DOHH2 (cell line): ENCODE data around the gene ABTB1.

Experiments
- H3F3A ChIP-seq: fragments of 200-600 bp; sonication (generic), shearing (Covaris generic); 2 replicates; pipeline ENCODE4 v1.6.0; 2016; ENCODE audit warnings: antibody characterized with exemption, mild to moderate bottlenecking; ENCODE audit not compliant: control insufficient read depth, insufficient read depth
- H3K27ac ChIP-seq: fragments of 200-600 bp; sonication (generic); 2 replicates; pipeline ENCODE4 v1.5.1; 2014; ENCODE audit warnings: low read depth, mild to moderate bottlenecking, low read length, moderate library complexity
- H3K27me3 ChIP-seq: fragments of 200-600 bp; sonication (generic); 2 replicates; pipeline ENCODE4 v1.6.1; 2014; ENCODE audit warnings: mild to moderate bottlenecking, low read length, mixed read lengths; ENCODE audit not compliant: control insufficient read depth
- H3K36me3 ChIP-seq: fragments of 200-600 bp; sonication (generic); 2 replicates; pipeline ENCODE4 v1.6.1; 2014; ENCODE audit warnings: mild to moderate bottlenecking, low read length, moderate library complexity, mixed read lengths; ENCODE audit not compliant: control insufficient read depth
- H3K4me1 ChIP-seq: fragments of 200-600 bp; sonication (generic); 2 replicates; pipeline ENCODE4 v1.6.1; 2014; ENCODE audit warnings: mild to moderate bottlenecking, low read length, mixed read lengths; ENCODE audit not compliant: control insufficient read depth
- H3K4me2 ChIP-seq: fragments of 200-600 bp; sonication (generic); 2 replicates; pipeline ENCODE4 v1.6.0; 2014; ENCODE audit warnings: mild to moderate bottlenecking, low read length, moderate library complexity
- H3K4me3 ChIP-seq: fragments of 200-600 bp; sonication (generic); 2 replicates; pipeline ENCODE4 v1.5.1; 2014; ENCODE audit warnings: mild to moderate bottlenecking, low read length, mixed read lengths
- H3K79me2 ChIP-seq: fragments of 200-600 bp; sonication (generic); 2 replicates; pipeline ENCODE4 v1.6.1; 2014; ENCODE audit warnings: mild to moderate bottlenecking, low read length, mixed read lengths; ENCODE audit not compliant: control insufficient read depth
- H3K9me2 ChIP-seq: fragments of 200-600 bp; sonication (generic); replicated peaks from 2 replicates; pipeline ENCODE4 v1.6.1; 2014; ENCODE audit warnings: mild to moderate bottlenecking, low read length, mixed read lengths; ENCODE audit not compliant: control insufficient read depth
- H3K9me3 ChIP-seq: fragments of 200-600 bp; sonication (generic); 2 replicates; pipeline ENCODE4 v1.6.1; 2014; ENCODE audit warnings: antibody characterized with exemption, low read length, mixed read lengths; ENCODE audit not compliant: control insufficient read depth, insufficient read depth
- H4K20me1 ChIP-seq: fragments of 200-600 bp; sonication (generic); 2 replicates; pipeline ENCODE4 v1.6.0; 2014; ENCODE audit warnings: low read depth, mild to moderate bottlenecking, antibody characterized with exemption, low read length, moderate library complexity; ENCODE audit not compliant: control insufficient read depth, insufficient read depth
- CTCF ChIP-seq: fragments of 200-600 bp; sonication (generic); IDR thresholded peaks from one replicate; pipeline ENCODE4 v1.5.1; 2014; ENCODE audit warnings: antibody characterized with exemption, mild to moderate bottlenecking, low read depth, low read length; ENCODE audit not compliant: poor library complexity, severe bottlenecking
- EZH2phosphoT487 ChIP-seq: fragments of 200-600 bp; sonication (generic); IDR thresholded peaks from 2 replicates; pipeline ENCODE4 v1.6.1; 2017; ENCODE audit warnings: borderline replicate concordance, mild to moderate bottlenecking, antibody characterized with exemption, low read length, moderate library complexity, mixed read lengths

The ABTB1 gene

DNA sequence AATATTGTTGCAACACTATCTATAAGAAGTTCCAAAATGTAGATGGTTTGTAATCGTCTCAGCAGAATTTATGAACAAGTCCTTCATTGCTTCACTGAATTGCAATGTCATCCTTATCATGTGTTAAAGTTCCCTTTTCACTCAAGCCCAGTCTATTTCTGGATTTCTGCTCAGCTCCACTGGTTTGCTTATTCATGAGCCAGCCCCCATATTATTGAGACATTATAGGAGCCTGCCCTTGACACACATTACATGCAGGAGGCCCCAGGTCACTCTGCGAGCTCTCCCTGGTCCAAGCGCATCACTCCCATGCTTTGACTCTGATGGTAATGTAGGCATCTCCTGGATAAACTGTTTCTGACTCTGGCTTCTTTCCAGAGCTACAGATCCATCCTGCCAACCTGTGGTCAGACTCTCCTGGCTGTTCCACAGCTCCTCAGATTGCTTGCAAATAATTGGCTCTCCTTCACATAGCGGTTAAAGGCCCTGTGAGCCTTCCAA, 56.9 kb downstream of the ABTB1 start:
- no peaks in the 10 kb centered on the region for H4K20me1 ChIP-seq
- no peaks in the 10 kb centered on the region for H3K36me3 ChIP-seq
- peaks cover 46% of the 10 kb centered on the region for H3K4me1 ChIP-seq
- H3K4me3 ChIP-seq, result peak overlapping the region; percentile 14
- TF ChIP-seq CTCF (no peak), EZH2phosphoT487 (no peak)
- H3K4me2 ChIP-seq, result peak overlapping the region; percentile 48
- no peaks in the 10 kb centered on the region for H3K9me3 ChIP-seq
- no peaks in the 10 kb centered on the region for H3F3A ChIP-seq
- H3K27ac ChIP-seq, result no peak overlapping the region
- H3K79me2 ChIP-seq, result no peaks in the 10 kb centered on the region
- no peaks in the 10 kb centered on the region for H3K9me2 ChIP-seq
- H3K27me3 ChIP-seq, result no peaks in the 10 kb centered on the region

- no peaks in the 10 kb centered on the region for H3K79me2 ChIP-seq
- no peaks in the 10 kb centered on the region for H3K9me2 ChIP-seq
- TF ChIP-seq CTCF (no peak), EZH2phosphoT487 (no peak)
- no peaks in the 10 kb centered on the region for H3K36me3 ChIP-seq
- no peaks in the 10 kb centered on the region for H3F3A ChIP-seq
- no peak overlapping the region for H3K27ac ChIP-seq
- no peaks in the 10 kb centered on the region for H3K27me3 ChIP-seq
- peak overlapping the region; percentile 48 for H3K4me2 ChIP-seq
- H4K20me1 ChIP-seq, result no peaks in the 10 kb centered on the region
- no peak overlapping the region for H3K4me3 ChIP-seq
- H3K9me3 ChIP-seq, result no peaks in the 10 kb centered on the region
- H3K4me1 ChIP-seq, result peaks cover 51% of the 10 kb centered on the region
Observed at GRCh38 chr3:127730171-127730570, 57.4 kb downstream of the ABTB1 start.
